ENCODE data around the gene KREMEN1. TPM values are rescaled to one million over a fixed set of nuclear protein-coding genes. Genes with fewer than 3 reads are reported as not detected.

Gene KREMEN1
- total RNA-seq, 1 experiment from 2014 or later, result 2.2 TPM

- no TSS peak for BruUV-seq (replicated peaks)
- no peak overlapping the region for H3K27ac ChIP-seq (ENCODE audit: low read length)
- TF ChIP-seq CTCF (IDR thresholded peaks at IDR 0.05) (peak; percentile 88), REST (IDR thresholded peaks at IDR 0.05; ENCODE audit: insufficient read depth in 1 of 2, low read depth in 2 of 2, low read length in 1 of 2) (no peak), POLR2AphosphoS5 (IDR thresholded peaks at IDR 0.05; ENCODE audit: low read depth, low read length) (no peak), TCF7L2 (IDR thresholded peaks at IDR 0.05; ENCODE audit: low read depth, low read length) (no peak)
- H3K4me3 ChIP-seq (ENCODE audit: low read depth in 2 of 2, low read length in 2 of 2), result no peak overlapping the region
- peak; percentile 89 for ATAC-seq
- DNase-seq (ENCODE audit: low read depth, low spot score), result peak; percentile 67
- no peaks in the 10 kb centered on the region for H3K36me3 ChIP-seq (ENCODE audit: control insufficient read depth, insufficient read depth, low read length)
- H3K4me1 ChIP-seq (ENCODE audit: control insufficient read depth, insufficient read depth, low read length), result no peaks in the 10 kb centered on the region
- ChIA-PET POLR2A (interaction anchor here (0.6 kb wide), 1 partner anchor 33 kb away, joined by 5 read pairs; no protein-coding TSS in a partner anchor), CTCF (interaction anchor here (0.5 to 1.6 kb wide), 5 partner anchors 13 to 614 kb away, joined by 3 to 14 read pairs (median 7); no protein-coding TSS in a partner anchor)
- no peaks in the 10 kb centered on the region for H3K9me3 ChIP-seq (ENCODE audit: control insufficient read depth, insufficient read depth, low read depth, low read length)
- no peaks in the 10 kb centered on the region for H3K27me3 ChIP-seq (ENCODE audit: control insufficient read depth, insufficient read depth, low read length)
- intact Hi-C loops (cut with micrococcal nuclease; ENCODE audit: unreplicated experiment), result loop anchor here (5.0 to 10.0 kb wide), 2 partner anchors 183 to 204 kb away; no protein-coding TSS in a partner anchor
- in situ Hi-C loops (cut with HindIII; ENCODE audit: low pct_unique_long_range_greater_than_20kb, low sequenced_read_pairs), result no loop called here
These were observed 32.2 kb upstream of the KREMEN1 start for GRCh38 chr22:29040385-29041275.

DNA sequence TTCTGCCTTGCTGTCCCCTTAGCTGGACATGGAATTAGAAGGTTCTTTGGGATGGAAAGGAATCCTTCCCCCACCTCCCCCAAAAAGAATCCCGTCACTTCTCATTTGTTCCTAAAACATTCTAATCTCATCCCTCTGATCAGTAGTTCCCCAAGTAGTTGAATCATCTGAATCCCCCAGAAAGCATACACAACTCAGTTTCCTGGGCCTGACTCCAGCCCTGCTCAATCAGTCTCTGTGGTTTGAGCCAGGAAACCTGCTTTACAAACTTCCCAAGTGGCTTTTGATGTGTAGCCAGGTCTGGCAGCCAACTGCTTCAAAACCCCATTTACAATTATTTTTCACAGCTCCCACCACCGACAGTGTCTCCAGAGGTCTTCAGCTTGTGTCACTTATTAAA is 31.4 kb upstream of the KREMEN1 start:
- BruUV-seq (replicated peaks), result no TSS peak
- ATAC-seq (no peak), DNase-seq (ENCODE audit: low read depth, low spot score) (no peak)
- Histone ChIP-seq H3K27ac (ENCODE audit: low read length) (no peak overlapping the region), H3K9me3 (ENCODE audit: control insufficient read depth, insufficient read depth, low read depth, low read length) (no peaks in the 10 kb centered on the region), H3K36me3 (ENCODE audit: control insufficient read depth, insufficient read depth, low read length) (no peaks in the 10 kb centered on the region), H3K27me3 (ENCODE audit: control insufficient read depth, insufficient read depth, low read length) (no peaks in the 10 kb centered on the region), H3K4me3 (ENCODE audit: low read depth in 2 of 2, low read length in 2 of 2) (no peak overlapping the region), H3K4me1 (ENCODE audit: control insufficient read depth, insufficient read depth, low read length) (no peaks in the 10 kb centered on the region)
- in situ Hi-C loops (cut with HindIII; ENCODE audit: low pct_unique_long_range_greater_than_20kb, low sequenced_read_pairs), result no loop called here
- intact Hi-C loops (cut with micrococcal nuclease; ENCODE audit: unreplicated experiment), result loop anchor here (5.0 to 10.0 kb wide), 2 partner anchors 184 to 203 kb away; no protein-coding TSS in a partner anchor
- no peak for TF ChIP-seq CTCF (IDR thresholded peaks at IDR 0.05)
- no peak for TF ChIP-seq SIN3A (IDR thresholded peaks at IDR 0.05; ENCODE audit: borderline replicate concordance, insufficient read depth, low read depth, low read length)
- TF ChIP-seq POLR2AphosphoS5 (IDR thresholded peaks at IDR 0.05; ENCODE audit: low read depth, low read length), result no peak
- TF ChIP-seq TCF7L2 (IDR thresholded peaks at IDR 0.05; ENCODE audit: low read depth, low read length), result no peak
- TF ChIP-seq REST (IDR thresholded peaks at IDR 0.05; ENCODE audit: insufficient read depth in 1 of 2, low read depth in 2 of 2, low read length in 1 of 2), result no peak
- POLR2A ChIA-PET, result interaction anchor here (0.6 kb wide), 1 partner anchor 34 kb away, joined by 5 read pairs; no protein-coding TSS in a partner anchor
- CTCF ChIA-PET, result no interaction called here
